HG03139 (cell line): Measurements from ENCODE around the gene S100A14.
"Not testable (repeated sequence)": the region's sequence is repeated elsewhere in the genome, so short reads cannot be mapped to it uniquely, and the experiment has no call there.

Source experiments
- ATAC-seq: cut with Tn5 transposase; IDR thresholded peaks from one replicate; pipeline ENCODE4 v1.9.1; 2021; ENCODE audit not compliant: unreplicated experiment

S100A14 gene

GRCh38 chr1:153616144-153616916, at the start of gene S100A14:
S100A14 (minus strand) TSS chr1:153616325; CDS start chr1:153615858, 467 bp downstream.
- no peak for ATAC-seq

GRCh38 chr1:153663211-153663610, 47.1 kb upstream of the S100A14 start:
- ATAC-seq: no peak

GRCh38 chr1:153662269-153662668, 46.1 kb upstream of the S100A14 start:
- no peak for ATAC-seq

- no peak for ATAC-seq
Observed at GRCh38 chr1:153661111-153661708, 45.1 kb upstream of the S100A14 start.

- ATAC-seq: no peak
Observed at GRCh38 chr1:153659656-153660055, 43.5 kb upstream of the S100A14 start.

GRCh38 chr1:153659175-153659534, 43.0 kb upstream of the S100A14 start:
- ATAC-seq: no peak

GRCh38 chr1:153658400-153659174, 42.5 kb upstream of the S100A14 start, which contains the start of gene SNAPIN:
SNAPIN (plus strand) TSS chr1:153658703; CDS start chr1:153658744, 41 bp downstream.
- ATAC-seq: peak; percentile 91

- no peak for ATAC-seq
Observed at GRCh38 chr1:153655333-153655732, 39.2 kb upstream of the S100A14 start.

- ATAC-seq: no peak
Observed at GRCh38 chr1:153652805-153653500, 36.8 kb upstream of the S100A14 start.

GRCh38 chr1:153651771-153652170, 35.6 kb upstream of the S100A14 start:
- no peak for ATAC-seq

GRCh38 chr1:153649863-153650235, 33.7 kb upstream of the S100A14 start:
- no peak for ATAC-seq

GRCh38 chr1:153649137-153649862, 33.2 kb upstream of the S100A14 start:
- no peak for ATAC-seq

- no peak for ATAC-seq
Observed at GRCh38 chr1:153648000-153648643, 32.0 kb upstream of the S100A14 start.

GRCh38 chr1:153647346-153647714, 31.2 kb upstream of the S100A14 start:
- ATAC-seq: no peak

- ATAC-seq: no peak
Observed at GRCh38 chr1:153646672-153647345, 30.7 kb upstream of the S100A14 start.

GRCh38 chr1:153643816-153644215, 27.7 kb upstream of the S100A14 start:
- no peak for ATAC-seq

- no peak for ATAC-seq
Observed at GRCh38 chr1:153643100-153643499, 27.0 kb upstream of the S100A14 start.

GRCh38 chr1:153642161-153642560, 26.0 kb upstream of the S100A14 start:
- ATAC-seq: no peak

- no peak for ATAC-seq
Observed at GRCh38 chr1:153640861-153641260, 24.7 kb upstream of the S100A14 start.

GRCh38 chr1:153640213-153640612, 24.1 kb upstream of the S100A14 start:
- ATAC-seq: not testable (repeated sequence)
